NCI-H524 (cell line): Measurements from ENCODE around the gene XXYLT1.

Experiments
- DNase-seq, 2 experiments: peaks; one replicate each; lab custom pipeline; 2025; lab: John Stamatoyannopoulos, UW

The XXYLT1 gene

GRCh38 chr3:195151866-195152541, 119.0 kb downstream of the XXYLT1 start:
- DNase-seq = no peak

GRCh38 chr3:195151402-195151801, 119.6 kb downstream of the XXYLT1 start:
- no peak for DNase-seq

- DNase-seq = no peak
These were observed 120.5 kb downstream of the XXYLT1 start for GRCh38 chr3:195150181-195151118.

- peak in 1 of 2 experiments; percentile 15 for DNase-seq
These were observed 121.5 kb downstream of the XXYLT1 start for GRCh38 chr3:195149292-195150030.

GRCh38 chr3:195148549-195148948, 122.4 kb downstream of the XXYLT1 start:
- DNase-seq = no peak

- no peak for DNase-seq
These were observed 123.3 kb downstream of the XXYLT1 start for GRCh38 chr3:195147649-195148080.

- DNase-seq = no peak
These were observed 124.8 kb downstream of the XXYLT1 start for GRCh38 chr3:195146131-195146530.

- no peak for DNase-seq
These were observed 125.4 kb downstream of the XXYLT1 start for GRCh38 chr3:195145579-195145978.

GRCh38 chr3:195143221-195143620, 127.7 kb downstream of the XXYLT1 start:
- no peak for DNase-seq

GRCh38 chr3:195142519-195142918, 128.4 kb downstream of the XXYLT1 start:
- DNase-seq = no peak

GRCh38 chr3:195140816-195141793, 129.9 kb downstream of the XXYLT1 start:
- DNase-seq = no peak

GRCh38 chr3:195140410-195140809, 130.5 kb downstream of the XXYLT1 start:
- no peak for DNase-seq

- DNase-seq = no peak
These were observed 131.1 kb downstream of the XXYLT1 start for GRCh38 chr3:195139876-195140240.

GRCh38 chr3:195139091-195139875, 131.7 kb downstream of the XXYLT1 start:
- no peak for DNase-seq

GRCh38 chr3:195137638-195138588, 133.0 kb downstream of the XXYLT1 start:
- no peak for DNase-seq

- no peak for DNase-seq
These were observed 135.0 kb downstream of the XXYLT1 start for GRCh38 chr3:195135917-195136316.

- DNase-seq = no peak
These were observed 136.5 kb downstream of the XXYLT1 start for GRCh38 chr3:195134431-195134830.

GRCh38 chr3:195133462-195133861, 137.5 kb downstream of the XXYLT1 start:
- DNase-seq = peak; percentile 41 to 69

GRCh38 chr3:195133013-195133412, 137.9 kb downstream of the XXYLT1 start:
- peak; percentile 91 to 97 for DNase-seq
